ENCODE data around the gene PKNOX2. TPM values are rescaled to one million over a fixed set of nuclear protein-coding genes. Genes with fewer than 3 reads are reported as not detected.
A peak's percentile ranks its signal among the peaks of the same experiment; 100 is the strongest.

The PKNOX2 gene
- total and polyA plus RNA-seq, 9 of the 15 experiments (the other 6 are each of a cell fraction or from before 2014, with no cell fraction given): not detected

DNA sequence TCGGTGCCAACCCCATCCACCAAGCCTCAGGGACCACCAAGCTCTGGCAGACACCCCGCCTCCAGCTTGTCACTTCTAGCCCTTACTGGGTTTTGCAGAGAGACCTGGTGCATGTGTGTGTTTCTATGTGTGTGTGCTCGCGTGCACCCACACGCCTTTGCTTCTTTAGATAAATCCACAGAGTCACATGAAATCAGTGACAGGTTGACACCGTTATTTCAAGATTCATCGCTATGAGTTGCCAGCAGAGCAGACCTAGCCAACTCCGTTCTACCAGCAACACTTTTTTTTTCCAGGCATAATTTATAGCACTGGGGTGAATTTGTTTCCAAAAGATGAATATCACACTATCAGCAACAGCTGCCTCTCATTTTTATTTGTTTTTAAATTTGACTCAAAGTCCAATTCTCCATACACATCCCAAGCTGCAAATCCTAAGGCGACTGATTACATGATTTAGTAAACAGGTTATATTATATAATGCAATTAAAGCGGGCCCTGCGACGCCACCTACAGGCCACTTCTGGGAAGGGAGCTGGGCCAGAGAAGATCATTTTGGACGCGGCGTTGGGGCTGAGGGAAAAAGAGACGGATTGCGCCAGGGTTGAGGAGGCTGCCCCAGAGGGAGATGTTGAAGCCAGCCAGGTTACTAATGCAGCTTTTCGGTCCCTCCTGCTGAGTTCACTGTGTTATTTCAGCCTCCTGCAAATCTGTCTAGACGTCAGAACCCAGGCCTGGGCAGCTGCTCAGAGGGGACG is 181.0 kb downstream of the PKNOX2 start (continued):
- TF ChIP-seq XRCC5 (IDR thresholded peaks at IDR 0.05; ENCODE audit: low read depth, low read length) (peak; percentile 53; the same call in 1 of the 2 replicates), NR2C2 (CRISPR knock-in tag; IDR thresholded peaks at IDR 0.05) (no peak), NR2C2 (tag; IDR thresholded peaks at IDR 0.05) (no peak), MTA1 (IDR thresholded peaks at IDR 0.05; ENCODE audit: borderline replicate concordance) (no peak), RAD21 (CRISPR knock-in tag; conservative IDR thresholded peaks at IDR 0.05 in 1 of 2, IDR thresholded peaks at IDR 0.05 in 1 of 2) (peak; percentile 53 to 62), RB1 (IDR thresholded peaks at IDR 0.05; ENCODE audit: low read depth) (0 out of 2 replicates have a peak, but pooled peaks have one; percentile 48), FOXJ2 (tag; IDR thresholded peaks at IDR 0.05) (no peak)
- TF ChIP-seq, protein P1, sequence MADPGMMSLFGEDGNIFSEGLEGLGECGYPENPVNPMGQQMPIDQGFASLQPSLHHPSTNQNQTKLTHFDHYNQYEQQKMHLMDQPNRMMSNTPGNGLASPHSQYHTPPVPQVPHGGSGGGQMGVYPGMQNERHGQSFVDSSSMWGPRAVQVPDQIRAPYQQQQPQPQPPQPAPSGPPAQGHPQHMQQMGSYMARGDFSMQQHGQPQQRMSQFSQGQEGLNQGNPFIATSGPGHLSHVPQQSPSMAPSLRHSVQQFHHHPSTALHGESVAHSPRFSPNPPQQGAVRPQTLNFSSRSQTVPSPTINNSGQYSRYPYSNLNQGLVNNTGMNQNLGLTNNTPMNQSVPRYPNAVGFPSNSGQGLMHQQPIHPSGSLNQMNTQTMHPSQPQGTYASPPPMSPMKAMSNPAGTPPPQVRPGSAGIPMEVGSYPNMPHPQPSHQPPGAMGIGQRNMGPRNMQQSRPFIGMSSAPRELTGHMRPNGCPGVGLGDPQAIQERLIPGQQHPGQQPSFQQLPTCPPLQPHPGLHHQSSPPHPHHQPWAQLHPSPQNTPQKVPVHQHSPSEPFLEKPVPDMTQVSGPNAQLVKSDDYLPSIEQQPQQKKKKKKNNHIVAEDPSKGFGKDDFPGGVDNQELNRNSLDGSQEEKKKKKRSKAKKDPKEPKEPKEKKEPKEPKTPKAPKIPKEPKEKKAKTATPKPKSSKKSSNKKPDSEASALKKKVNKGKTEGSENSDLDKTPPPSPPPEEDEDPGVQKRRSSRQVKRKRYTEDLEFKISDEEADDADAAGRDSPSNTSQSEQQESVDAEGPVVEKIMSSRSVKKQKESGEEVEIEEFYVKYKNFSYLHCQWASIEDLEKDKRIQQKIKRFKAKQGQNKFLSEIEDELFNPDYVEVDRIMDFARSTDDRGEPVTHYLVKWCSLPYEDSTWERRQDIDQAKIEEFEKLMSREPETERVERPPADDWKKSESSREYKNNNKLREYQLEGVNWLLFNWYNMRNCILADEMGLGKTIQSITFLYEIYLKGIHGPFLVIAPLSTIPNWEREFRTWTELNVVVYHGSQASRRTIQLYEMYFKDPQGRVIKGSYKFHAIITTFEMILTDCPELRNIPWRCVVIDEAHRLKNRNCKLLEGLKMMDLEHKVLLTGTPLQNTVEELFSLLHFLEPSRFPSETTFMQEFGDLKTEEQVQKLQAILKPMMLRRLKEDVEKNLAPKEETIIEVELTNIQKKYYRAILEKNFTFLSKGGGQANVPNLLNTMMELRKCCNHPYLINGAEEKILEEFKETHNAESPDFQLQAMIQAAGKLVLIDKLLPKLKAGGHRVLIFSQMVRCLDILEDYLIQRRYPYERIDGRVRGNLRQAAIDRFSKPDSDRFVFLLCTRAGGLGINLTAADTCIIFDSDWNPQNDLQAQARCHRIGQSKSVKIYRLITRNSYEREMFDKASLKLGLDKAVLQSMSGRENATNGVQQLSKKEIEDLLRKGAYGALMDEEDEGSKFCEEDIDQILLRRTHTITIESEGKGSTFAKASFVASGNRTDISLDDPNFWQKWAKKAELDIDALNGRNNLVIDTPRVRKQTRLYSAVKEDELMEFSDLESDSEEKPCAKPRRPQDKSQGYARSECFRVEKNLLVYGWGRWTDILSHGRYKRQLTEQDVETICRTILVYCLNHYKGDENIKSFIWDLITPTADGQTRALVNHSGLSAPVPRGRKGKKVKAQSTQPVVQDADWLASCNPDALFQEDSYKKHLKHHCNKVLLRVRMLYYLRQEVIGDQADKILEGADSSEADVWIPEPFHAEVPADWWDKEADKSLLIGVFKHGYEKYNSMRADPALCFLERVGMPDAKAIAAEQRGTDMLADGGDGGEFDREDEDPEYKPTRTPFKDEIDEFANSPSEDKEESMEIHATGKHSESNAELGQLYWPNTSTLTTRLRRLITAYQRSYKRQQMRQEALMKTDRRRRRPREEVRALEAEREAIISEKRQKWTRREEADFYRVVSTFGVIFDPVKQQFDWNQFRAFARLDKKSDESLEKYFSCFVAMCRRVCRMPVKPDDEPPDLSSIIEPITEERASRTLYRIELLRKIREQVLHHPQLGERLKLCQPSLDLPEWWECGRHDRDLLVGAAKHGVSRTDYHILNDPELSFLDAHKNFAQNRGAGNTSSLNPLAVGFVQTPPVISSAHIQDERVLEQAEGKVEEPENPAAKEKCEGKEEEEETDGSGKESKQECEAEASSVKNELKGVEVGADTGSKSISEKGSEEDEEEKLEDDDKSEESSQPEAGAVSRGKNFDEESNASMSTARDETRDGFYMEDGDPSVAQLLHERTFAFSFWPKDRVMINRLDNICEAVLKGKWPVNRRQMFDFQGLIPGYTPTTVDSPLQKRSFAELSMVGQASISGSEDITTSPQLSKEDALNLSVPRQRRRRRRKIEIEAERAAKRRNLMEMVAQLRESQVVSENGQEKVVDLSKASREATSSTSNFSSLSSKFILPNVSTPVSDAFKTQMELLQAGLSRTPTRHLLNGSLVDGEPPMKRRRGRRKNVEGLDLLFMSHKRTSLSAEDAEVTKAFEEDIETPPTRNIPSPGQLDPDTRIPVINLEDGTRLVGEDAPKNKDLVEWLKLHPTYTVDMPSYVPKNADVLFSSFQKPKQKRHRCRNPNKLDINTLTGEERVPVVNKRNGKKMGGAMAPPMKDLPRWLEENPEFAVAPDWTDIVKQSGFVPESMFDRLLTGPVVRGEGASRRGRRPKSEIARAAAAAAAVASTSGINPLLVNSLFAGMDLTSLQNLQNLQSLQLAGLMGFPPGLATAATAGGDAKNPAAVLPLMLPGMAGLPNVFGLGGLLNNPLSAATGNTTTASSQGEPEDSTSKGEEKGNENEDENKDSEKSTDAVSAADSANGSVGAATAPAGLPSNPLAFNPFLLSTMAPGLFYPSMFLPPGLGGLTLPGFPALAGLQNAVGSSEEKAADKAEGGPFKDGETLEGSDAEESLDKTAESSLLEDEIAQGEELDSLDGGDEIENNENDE (IDR thresholded peaks at IDR 0.05; ENCODE audit: low read depth, low read length): no peak
- TF ChIP-seq, protein P2, sequence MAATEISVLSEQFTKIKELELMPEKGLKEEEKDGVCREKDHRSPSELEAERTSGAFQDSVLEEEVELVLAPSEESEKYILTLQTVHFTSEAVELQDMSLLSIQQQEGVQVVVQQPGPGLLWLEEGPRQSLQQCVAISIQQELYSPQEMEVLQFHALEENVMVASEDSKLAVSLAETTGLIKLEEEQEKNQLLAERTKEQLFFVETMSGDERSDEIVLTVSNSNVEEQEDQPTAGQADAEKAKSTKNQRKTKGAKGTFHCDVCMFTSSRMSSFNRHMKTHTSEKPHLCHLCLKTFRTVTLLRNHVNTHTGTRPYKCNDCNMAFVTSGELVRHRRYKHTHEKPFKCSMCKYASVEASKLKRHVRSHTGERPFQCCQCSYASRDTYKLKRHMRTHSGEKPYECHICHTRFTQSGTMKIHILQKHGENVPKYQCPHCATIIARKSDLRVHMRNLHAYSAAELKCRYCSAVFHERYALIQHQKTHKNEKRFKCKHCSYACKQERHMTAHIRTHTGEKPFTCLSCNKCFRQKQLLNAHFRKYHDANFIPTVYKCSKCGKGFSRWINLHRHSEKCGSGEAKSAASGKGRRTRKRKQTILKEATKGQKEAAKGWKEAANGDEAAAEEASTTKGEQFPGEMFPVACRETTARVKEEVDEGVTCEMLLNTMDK (IDR thresholded peaks at IDR 0.05; ENCODE audit: borderline replicate concordance, insufficient read depth, low read depth, low read length, poor library complexity, severe bottlenecking): peak; percentile 12
- TF ChIP-seq, protein P3, sequence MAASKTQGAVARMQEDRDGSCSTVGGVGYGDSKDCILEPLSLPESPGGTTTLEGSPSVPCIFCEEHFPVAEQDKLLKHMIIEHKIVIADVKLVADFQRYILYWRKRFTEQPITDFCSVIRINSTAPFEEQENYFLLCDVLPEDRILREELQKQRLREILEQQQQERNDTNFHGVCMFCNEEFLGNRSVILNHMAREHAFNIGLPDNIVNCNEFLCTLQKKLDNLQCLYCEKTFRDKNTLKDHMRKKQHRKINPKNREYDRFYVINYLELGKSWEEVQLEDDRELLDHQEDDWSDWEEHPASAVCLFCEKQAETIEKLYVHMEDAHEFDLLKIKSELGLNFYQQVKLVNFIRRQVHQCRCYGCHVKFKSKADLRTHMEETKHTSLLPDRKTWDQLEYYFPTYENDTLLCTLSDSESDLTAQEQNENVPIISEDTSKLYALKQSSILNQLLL (CRISPR knock-in tag; IDR thresholded peaks at IDR 0.05; ENCODE audit: borderline replicate concordance): no peak
